Cardiac septum (tissue), 1 donor: ENCODE measurements around the gene MPPED2. TPM values are rescaled to one million over a fixed set of nuclear protein-coding genes. Genes with fewer than 3 reads are reported as not detected.

ENCODE experiments used
- DNase-seq: peaks from one replicate; pipeline ENCODE4 v3.0.0-alpha.2; 2020; ENCODE audit warnings: low spot score
- intact Hi-C: fragments of 100-400 bp; cut with DNase I; formaldehyde crosslinking; loops from one replicate; pipeline ENCODE4 v1.14.0; 2022
- long read RNA-seq: library from polyadenylated mRNA; unstranded; transcript quantifications from one replicate; pipeline ENCODE4 v2.0.0, GENCODE V29; 2021
- total RNA-seq: library from RNA; stranded (reverse); fragmentation: NEBNext Ultra II Directional; extraction: Animal tissue kit (Norgen Biotek cat#: 25700); gene quantifications from one replicate; pipeline ENCODE4 v1.2.1, GENCODE V29; 2021
- donor health status: DM: no; HTN: no; CAD: no.

MPPED2 gene, protein sequence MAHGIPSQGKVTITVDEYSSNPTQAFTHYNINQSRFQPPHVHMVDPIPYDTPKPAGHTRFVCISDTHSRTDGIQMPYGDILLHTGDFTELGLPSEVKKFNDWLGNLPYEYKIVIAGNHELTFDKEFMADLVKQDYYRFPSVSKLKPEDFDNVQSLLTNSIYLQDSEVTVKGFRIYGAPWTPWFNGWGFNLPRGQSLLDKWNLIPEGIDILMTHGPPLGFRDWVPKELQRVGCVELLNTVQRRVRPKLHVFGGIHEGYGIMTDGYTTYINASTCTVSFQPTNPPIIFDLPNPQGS
- 8.2 TPM for total RNA-seq
- long read RNA-seq, partial matches to known transcripts: 0 of 11 reads
- long read RNA-seq, other reads (novel, unspliced or antisense): 11 of 11 reads

DNA sequence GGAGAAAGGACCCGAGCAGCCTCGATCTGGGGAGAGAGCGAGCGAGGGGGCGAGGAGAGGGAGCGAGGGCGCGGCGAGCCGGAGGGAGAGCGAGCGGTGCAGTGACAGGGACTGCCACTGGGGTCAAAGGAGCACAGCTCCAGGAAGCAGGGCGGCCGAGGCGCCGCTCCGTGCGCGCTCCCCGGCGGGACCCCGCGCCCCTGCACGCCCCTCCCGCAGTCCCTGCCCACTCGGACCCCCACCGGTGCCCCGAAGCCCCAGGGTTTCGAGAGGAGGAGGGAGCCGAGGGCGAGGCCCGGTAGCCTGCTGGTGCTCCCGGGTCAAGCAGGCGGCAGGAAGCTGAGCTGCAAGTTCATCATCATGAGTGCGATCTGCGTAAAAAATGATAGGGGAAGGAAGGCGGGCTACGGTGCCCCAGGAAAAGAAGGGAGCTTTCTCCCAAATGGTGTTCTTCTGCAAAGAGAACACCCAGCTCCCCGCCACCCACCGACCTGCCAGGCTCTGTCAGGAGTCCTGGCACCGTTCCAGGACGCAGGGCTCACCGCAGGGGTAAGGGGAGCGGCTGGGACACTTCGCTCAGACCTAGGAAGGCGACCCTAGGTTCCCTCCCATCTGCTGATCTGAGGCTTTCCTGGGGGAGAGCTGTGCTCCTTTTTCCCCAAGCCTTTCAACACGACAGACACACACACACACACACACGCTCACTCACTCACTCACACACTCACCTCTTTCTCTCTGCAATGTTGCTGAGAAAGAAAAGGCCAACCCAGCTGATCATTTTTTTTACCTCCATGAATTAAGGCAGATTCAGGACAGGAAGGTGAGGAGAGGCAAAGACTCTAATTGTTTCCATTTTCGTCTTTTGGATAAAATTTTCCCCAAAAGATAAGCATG lies at the start of gene MPPED2:
Gene MPPED2 (minus strand): TSS at position 103 of the 894 bp plus-strand sequence. CDS start 5,980 bp downstream, outside the sequence.
- DNase-seq: peak; percentile 78
- intact Hi-C loops: loop anchor here (10.0 kb wide), 1 partner anchor 232 kb away; no protein-coding TSS in a partner anchor

DNA sequence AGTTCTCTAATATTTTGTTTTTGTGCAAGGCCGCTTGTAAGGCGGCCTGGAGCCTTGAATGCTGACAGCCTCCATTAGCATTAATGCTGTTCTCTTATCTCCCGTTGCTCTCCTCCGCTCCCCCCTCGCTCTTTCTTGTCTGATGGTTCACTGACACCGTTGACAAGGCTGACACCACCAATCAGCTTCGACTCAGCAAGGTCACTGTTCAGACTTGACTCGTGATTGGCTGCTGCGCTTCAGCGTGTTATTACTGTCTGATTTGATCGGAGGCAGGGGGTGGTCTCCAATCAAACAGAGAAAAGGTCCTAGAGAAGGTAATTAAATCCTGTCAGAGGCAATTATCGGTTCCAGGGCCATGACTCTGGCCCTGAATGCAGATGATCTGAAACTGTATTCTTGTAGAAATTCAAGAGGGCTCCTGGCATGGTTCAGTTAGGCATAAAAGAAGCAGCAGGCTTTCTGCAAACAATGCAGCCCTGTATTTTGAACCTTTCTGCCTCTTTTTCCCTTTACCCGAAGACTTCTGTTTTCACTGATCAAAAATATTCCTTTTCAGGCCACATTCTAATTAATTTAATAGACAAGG lies 49.3 kb upstream of the MPPED2 start:
- no peak for DNase-seq
- intact Hi-C loops: no loop called here

DNA sequence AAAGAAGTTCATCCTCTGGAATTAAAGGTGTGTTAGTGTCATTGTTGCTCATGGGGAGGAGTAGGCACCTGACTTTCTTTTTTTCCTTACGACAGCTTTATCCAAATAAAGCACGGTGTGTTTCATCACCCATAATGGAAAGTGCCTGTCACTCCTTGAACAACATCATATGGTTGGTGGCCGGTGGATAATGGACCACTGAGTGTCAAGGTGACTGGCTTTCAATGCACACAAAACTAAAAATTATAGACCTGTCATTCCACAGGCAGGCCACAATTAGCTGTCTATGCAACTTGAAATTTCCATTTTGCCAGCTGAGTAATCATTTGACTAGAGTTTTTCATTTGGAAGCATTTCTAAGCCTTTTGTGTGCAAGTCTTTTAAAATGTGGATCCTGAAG lies 45.0 kb upstream of the MPPED2 start:
- DNase-seq: no peak
- intact Hi-C loops: no loop called here

GRCh38 chr11:30619767-30620166 lies 33.6 kb upstream of the MPPED2 start:
- no peak for DNase-seq
- intact Hi-C loops: no loop called here

DNA sequence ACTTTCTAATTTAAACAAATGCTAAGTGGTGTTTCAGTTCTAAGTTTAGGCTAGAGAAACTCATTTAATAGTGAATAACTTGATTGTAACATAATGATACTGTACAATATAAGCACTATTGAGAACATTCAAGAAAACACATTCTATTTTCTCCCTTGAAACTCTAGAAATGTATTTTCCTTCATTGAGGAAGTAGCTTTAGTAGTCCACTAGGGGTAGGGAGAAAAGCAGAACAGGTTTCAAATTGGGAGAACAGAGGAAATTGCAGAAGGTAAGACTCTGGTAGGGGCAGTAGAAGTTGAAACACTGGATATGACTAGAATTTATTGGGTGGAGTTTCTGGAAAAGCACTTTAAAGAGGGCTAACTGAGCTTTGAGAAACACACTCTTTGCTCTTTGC lies 31.6 kb upstream of the MPPED2 start:
- intact Hi-C loops: no loop called here
- no peak for DNase-seq

GRCh38 chr11:30610628-30611027 lies 24.5 kb upstream of the MPPED2 start:
- no peak for DNase-seq
- intact Hi-C loops: no loop called here

- DNase-seq: no peak
- intact Hi-C loops: no loop called here
Observed at GRCh38 chr11:30608534-30608933, 22.4 kb upstream of the MPPED2 start.

- intact Hi-C loops: no loop called here
- DNase-seq: no peak
Observed at GRCh38 chr11:30605036-30605605, 19.0 kb upstream of the MPPED2 start.

DNA sequence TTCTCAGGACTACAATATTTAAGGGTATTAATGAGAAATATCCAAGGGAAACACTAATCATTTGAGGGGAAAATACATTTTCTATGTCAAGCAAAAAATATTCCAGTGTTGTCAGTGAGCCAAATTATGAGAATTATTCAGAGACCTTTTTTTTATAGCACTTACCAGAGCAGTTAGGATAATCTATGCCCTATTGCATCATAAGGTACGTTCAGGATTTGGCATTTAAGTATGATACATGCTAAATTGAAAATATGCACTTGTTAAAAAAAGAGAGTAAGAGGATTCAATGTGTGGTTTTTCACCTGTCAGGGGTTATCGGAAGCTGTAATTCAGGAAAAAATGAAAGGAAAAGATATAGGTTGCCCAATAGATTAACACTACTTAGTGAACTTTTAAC lies 17.2 kb upstream of the MPPED2 start:
- no peak for DNase-seq
- intact Hi-C loops: no loop called here

GRCh38 chr11:30596832-30597231 lies 10.7 kb upstream of the MPPED2 start:
- intact Hi-C loops: no loop called here

DNA sequence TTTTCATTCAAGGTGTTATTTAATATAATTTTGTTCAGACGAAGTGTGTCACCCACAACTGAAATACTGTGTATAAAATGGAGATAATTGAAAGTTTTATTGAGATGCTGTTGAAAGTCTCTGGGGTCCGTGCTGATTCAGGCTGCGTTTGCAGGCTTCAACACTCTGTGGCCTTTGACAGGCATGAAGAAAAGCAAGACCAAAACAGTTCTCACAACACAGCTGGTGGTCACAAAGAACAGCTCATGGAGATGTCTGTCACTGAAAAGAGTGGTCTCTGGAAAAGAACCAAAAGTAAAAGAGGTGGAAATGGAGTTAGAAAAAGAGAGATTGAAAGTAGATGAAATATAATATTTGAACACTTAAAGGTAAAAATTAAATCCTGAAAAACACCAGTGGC lies 9.8 kb upstream of the MPPED2 start:
- no peak for DNase-seq
- intact Hi-C loops: no loop called here

More at GRCh38 chr11:30596832-30597231, 10.7 kb upstream of the MPPED2 start:
- DNase-seq: no peak

- intact Hi-C loops: no loop called here
- no peak for DNase-seq
Observed at GRCh38 chr11:30594646-30595411, 8.7 kb upstream of the MPPED2 start.

GRCh38 chr11:30587269-30587812 lies 1.2 kb upstream of the MPPED2 start:
- intact Hi-C loops: loop anchor here (10.0 kb wide), 1 partner anchor 233 kb away; no protein-coding TSS in a partner anchor

GRCh38 chr11:30585892-30586250 lies 282 bp downstream of the MPPED2 start:
- intact Hi-C loops: loop anchor here (2.0 to 10.0 kb wide), 2 partner anchors 103 to 231 kb away; no protein-coding TSS in a partner anchor
- no peak for DNase-seq

More at GRCh38 chr11:30587269-30587812, 1.2 kb upstream of the MPPED2 start:
- no peak for DNase-seq

DNA sequence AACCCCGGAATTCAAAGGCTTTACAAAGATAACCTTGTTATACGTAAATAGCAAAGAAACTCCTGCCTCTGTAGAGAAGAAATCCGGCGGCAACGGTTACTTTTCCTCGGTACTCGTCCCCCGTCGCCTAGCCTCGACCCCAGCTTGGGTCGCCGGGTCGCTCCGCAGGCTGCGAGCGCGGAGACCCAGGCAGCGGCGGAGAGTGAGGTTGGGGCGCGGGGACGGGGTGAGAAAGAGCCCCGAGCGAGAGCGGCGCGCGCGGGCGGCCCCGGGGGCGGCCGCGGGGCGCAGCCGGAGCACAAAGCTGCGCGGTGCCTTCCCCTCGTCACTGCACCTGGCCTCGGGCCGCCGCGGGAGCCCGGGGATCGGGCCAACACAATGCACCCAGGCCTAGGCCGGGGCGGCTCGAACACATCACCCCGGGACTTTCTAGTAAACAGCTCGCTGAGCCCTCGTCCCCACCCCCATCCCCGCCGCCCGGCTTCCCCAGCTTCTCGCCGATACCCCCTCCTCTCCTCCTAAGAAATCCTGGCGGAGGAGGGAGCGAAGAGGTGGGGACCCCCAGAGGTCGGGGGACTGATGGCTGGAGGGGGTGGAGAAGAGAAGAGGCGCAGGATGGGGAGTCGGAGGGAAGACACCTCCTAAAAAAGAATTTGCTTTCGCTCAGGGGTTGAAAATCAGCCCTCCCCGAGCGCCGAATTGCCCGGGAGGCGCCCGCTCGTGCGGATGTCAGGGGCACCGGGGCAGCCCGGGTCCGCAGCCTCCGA lies 845 bp downstream of the MPPED2 start:
- intact Hi-C loops: loop anchor here (2.0 to 10.0 kb wide), 2 partner anchors 103 to 231 kb away; no protein-coding TSS in a partner anchor
- peak; percentile 75 for DNase-seq

DNA sequence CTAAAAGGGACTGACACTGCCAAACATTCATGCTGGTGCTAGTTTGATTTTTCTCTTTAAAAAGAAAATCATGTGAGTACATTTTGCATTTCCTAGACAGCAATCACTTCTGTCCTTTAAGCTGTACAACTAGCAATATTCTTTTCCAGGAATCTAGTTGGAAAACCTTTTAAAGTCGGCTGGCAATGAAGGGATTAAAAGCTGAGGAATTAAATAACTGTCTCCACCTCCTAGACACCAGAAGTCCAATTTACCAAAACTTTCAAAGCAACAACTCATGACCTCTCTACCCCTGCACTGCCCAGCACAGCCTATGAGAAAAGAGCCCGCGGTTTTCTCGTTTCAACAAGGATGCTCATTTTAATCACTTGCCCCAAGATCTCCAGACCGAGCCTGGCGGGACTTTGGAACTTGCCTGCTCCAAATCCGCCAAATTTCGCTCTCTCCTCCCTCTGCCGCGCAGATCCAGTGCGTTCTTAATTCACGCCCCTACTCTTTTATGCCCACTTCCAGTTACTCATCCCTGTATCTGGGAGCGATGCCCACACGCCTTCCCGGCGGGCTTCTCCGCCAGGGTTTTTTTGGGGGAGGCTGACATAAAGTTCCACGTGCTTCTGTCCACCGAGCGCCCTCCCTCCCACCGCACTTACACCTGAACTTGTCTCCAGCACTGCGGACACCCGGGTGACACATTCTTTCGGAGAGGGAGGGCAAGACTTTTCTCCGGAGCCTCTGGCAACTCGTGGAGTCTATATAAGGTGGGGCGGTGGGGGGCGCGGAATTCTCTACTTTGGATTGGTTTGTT lies 2.5 kb downstream of the MPPED2 start:
- DNase-seq: peak; percentile 76
- intact Hi-C loops: loop anchor here (2.0 to 10.0 kb wide), 2 partner anchors 101 to 229 kb away; no protein-coding TSS in a partner anchor

- intact Hi-C loops: loop anchor here (10.0 kb wide), 1 partner anchor 228 kb away; no protein-coding TSS in a partner anchor
Observed at GRCh38 chr11:30582726-30583125, 3.4 kb downstream of the MPPED2 start.

More at GRCh38 chr11:30582726-30583125, 3.4 kb downstream of the MPPED2 start:
- no peak for DNase-seq
